HepG2 (cell line): ENCODE results near the gene RNU6-8. TPM values are rescaled to one million over a fixed set of nuclear protein-coding genes. Genes with fewer than 3 reads are reported as not detected.

Source experiments
- ARID4A ChIP-seq: sonication (generic); formaldehyde crosslinking; IDR thresholded peaks from 2 replicates; pipeline ENCODE4 v1.5.0; 2020; ENCODE audit warnings: mild to moderate bottlenecking, missing genetic modification reagents, borderline replicate concordance
- HOXA7 ChIP-seq: sonication (generic); formaldehyde crosslinking; IDR thresholded peaks from 2 replicates; pipeline ENCODE4 v1.8.1; 2022; ENCODE audit warnings: mild to moderate bottlenecking, missing genetic modification reagents, moderate library complexity
- HOXA9 ChIP-seq: sonication (generic); formaldehyde crosslinking; IDR thresholded peaks from 2 replicates; pipeline ENCODE4 v1.8.1; 2022; ENCODE audit warnings: missing genetic modification reagents, mild to moderate bottlenecking, moderate library complexity, borderline replicate concordance
- KDM2A ChIP-seq: sonication (generic); formaldehyde crosslinking; IDR thresholded peaks from 2 replicates; pipeline ENCODE4 v1.4.0; 2020; ENCODE audit warnings: low read depth, missing genetic modification reagents, borderline replicate concordance
- MTA3 ChIP-seq: sonication (generic); formaldehyde crosslinking; IDR thresholded peaks from 2 replicates; pipeline ENCODE4 v1.4.0; 2020; ENCODE audit warnings: missing genetic modification reagents
- NONO ChIP-seq, 2 experiments: fragments of 450-650 bp in 1 of 2; sonication (generic) in 1 of 2; formaldehyde crosslinking in 1 of 2; IDR thresholded peaks in 1 of 2; conservative IDR thresholded peaks in 1 of 2; 2 replicates each; pipeline versions ENCODE4 v1.6.1 to v1.8.0; 2017 to 2022; ENCODE audit warnings: mild to moderate bottlenecking in 1 of 2, missing genetic modification reagents in 1 of 2, moderate library complexity in 1 of 2
- SNAPC5 ChIP-seq: sonication (generic); formaldehyde crosslinking; IDR thresholded peaks from 2 replicates; pipeline ENCODE4 v1.8.1; 2023; ENCODE audit warnings: mild to moderate bottlenecking, missing genetic modification reagents, borderline replicate concordance
- SSRP1 ChIP-seq: IDR thresholded peaks from 2 replicates; pipeline ENCODE4 v1.6.1; 2016; ENCODE audit warnings: control low read depth
- STAT5B ChIP-seq: sonication (generic); formaldehyde crosslinking; IDR thresholded peaks from 2 replicates; pipeline ENCODE4 v1.4.0; 2020; ENCODE audit warnings: missing genetic modification reagents
- U2AF1 ChIP-seq: fragments of 200-400 bp; formaldehyde crosslinking; optimal IDR thresholded peaks from 2 replicates; pipeline ENCODE3; 2017; ENCODE audit warnings: mild to moderate bottlenecking, low read depth, low read length
- ZBTB43 ChIP-seq: sonication (generic); formaldehyde crosslinking; conservative IDR thresholded peaks from 2 replicates; pipeline ENCODE4 v1.4.0; 2020; ENCODE audit warnings: missing genetic modification reagents
- ZBTB49 ChIP-seq: sonication (generic); formaldehyde crosslinking; IDR thresholded peaks from 2 replicates; pipeline ENCODE4 v1.4.0; 2020; ENCODE audit warnings: missing genetic modification reagents, borderline replicate concordance
- ZNF282 ChIP-seq: fragments of 450-650 bp; IDR thresholded peaks from 2 replicates; pipeline ENCODE4 v1.6.1; 2018; ENCODE audit not compliant: partially characterized antibody
- ZNF331 ChIP-seq: sonication (generic); formaldehyde crosslinking; IDR thresholded peaks from 2 replicates; pipeline ENCODE4 v1.4.0; 2020; ENCODE audit warnings: missing genetic modification reagents
- polyA plus RNA-seq, 8 experiments: library from polyadenylated mRNA; depleted of rRNA in 3 of 8; stranded (reverse) in 7 of 8; unstranded in 1 of 8; fragments of >200 nt; fragmentation: Illumina TruSeq in 4 of 8; extraction: Trizol in 4 of 8; gene quantifications; 2 replicates each; pipeline versions ENCODE4 v1.2.1 to v1.2.3, GENCODE V29; 2011 to 2016; ENCODE audit warnings: low read depth in 4 of 8, missing spikeins in 1 of 8, mixed read lengths in 1 of 8; ENCODE audit not compliant: insufficient read depth in 1 of 8
- total RNA-seq, 5 experiments: library from RNA; depleted of rRNA; stranded (reverse); fragments of >200 nt; fragmentation: Illumina TruSeq; extraction: Trizol; gene quantifications; 2 replicates each; pipeline ENCODE4 v1.2.3, GENCODE V29; 2016; ENCODE audit warnings: low read depth in 1 of 5
- TF ChIP-seq, protein P1 (sequence below): sonication (generic); formaldehyde crosslinking; IDR thresholded peaks from 2 replicates; pipeline ENCODE4 v1.4.0; 2020; ENCODE audit warnings: missing genetic modification reagents
- TF ChIP-seq, protein P2 (sequence below): sonication (generic); formaldehyde crosslinking; IDR thresholded peaks from 2 replicates; pipeline ENCODE4 v1.4.0; 2020; ENCODE audit warnings: missing genetic modification reagents; ENCODE audit errors: not compliant biosample characterization
- TF ChIP-seq, protein P3 (sequence below): IDR thresholded peaks from 2 replicates; pipeline ENCODE4 v1.6.1; 2016; ENCODE audit warnings: missing genetic modification reagents, missing compliant biosample characterization

Gene RNU6-8
- total and polyA plus RNA-seq, 2 of the 13 experiments (the other 11 are each of a cell fraction or from before 2014, with no cell fraction given) = under 0.01 TPM; not detected in 1

DNA sequence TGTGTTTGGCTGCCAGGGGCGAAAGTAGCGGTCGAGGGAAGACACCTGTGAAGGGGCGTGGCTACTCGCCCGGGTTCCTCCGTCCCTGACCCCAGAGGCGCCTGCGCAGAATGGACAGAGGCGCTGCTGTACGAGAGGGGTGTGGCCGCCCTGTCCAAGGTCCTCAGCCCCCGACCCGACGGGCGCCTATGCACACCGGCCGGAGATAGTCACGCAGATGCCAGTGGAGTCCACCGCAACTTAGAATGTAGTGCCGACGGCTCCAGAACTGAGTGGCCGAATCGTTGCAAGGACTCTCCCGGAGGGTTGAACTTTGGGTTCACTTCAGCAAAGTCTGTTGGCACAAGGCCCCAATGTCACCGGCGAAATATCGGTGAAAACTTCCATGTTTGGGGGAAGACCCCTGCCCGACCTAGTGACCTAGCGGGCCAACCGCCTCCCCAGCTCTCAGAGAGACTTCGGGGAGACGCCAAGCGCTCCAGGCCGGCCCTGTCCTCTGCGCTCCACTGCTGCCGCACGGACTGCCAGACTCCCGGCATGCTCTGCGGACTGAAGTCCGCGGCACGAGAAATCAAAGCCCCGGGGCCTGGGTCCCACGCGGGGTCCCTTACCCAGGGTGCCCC lies 1.8 kb downstream of the RNU6-8 start (continued):
- TF ChIP-seq, protein P1, sequence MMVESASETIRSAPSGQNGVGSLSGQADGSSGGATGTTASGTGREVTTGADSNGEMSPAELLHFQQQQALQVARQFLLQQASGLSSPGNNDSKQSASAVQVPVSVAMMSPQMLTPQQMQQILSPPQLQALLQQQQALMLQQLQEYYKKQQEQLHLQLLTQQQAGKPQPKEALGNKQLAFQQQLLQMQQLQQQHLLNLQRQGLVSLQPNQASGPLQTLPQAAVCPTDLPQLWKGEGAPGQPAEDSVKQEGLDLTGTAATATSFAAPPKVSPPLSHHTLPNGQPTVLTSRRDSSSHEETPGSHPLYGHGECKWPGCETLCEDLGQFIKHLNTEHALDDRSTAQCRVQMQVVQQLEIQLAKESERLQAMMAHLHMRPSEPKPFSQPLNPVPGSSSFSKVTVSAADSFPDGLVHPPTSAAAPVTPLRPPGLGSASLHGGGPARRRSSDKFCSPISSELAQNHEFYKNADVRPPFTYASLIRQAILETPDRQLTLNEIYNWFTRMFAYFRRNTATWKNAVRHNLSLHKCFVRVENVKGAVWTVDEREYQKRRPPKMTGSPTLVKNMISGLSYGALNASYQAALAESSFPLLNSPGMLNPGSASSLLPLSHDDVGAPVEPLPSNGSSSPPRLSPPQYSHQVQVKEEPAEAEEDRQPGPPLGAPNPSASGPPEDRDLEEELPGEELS (CRISPR knock-in tag) = no peak; the same call in none of the 2 replicates
- peak; percentile 94; the same call in 1 of the 2 replicates for TF ChIP-seq ZBTB49
- no peak for TF ChIP-seq ZNF282
- TF ChIP-seq KDM2A (CRISPR knock-in tag) = peak; percentile 98
- TF ChIP-seq STAT5B (CRISPR knock-in tag) = peak; percentile 68; the same call in 1 of the 2 replicates
- no peak for TF ChIP-seq MTA3
- peak; percentile 90 for TF ChIP-seq HOXA9 (CRISPR knock-in tag)
- peak; percentile 91 for TF ChIP-seq ZBTB43
- peak; percentile 91 for TF ChIP-seq U2AF1
- no peak for TF ChIP-seq SNAPC5 (CRISPR knock-in tag)
- TF ChIP-seq SSRP1 = peak; percentile 91; the same call in 1 of the 2 replicates
- TF ChIP-seq, protein P2, sequence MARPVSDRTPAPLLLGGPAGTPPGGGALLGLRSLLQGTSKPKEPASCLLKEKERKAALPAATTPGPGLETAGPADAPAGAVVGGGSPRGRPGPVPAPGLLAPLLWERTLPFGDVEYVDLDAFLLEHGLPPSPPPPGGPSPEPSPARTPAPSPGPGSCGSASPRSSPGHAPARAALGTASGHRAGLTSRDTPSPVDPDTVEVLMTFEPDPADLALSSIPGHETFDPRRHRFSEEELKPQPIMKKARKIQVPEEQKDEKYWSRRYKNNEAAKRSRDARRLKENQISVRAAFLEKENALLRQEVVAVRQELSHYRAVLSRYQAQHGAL (CRISPR knock-in tag) = peak; percentile 97
- peak; percentile 89 for TF ChIP-seq HOXA7
- no peak for TF ChIP-seq NONO (IDR thresholded peaks at IDR 0.05)
- peak; percentile 97 for TF ChIP-seq NONO (CRISPR knock-in tag; conservative IDR thresholded peaks at IDR 0.05)
- TF ChIP-seq, protein P3, sequence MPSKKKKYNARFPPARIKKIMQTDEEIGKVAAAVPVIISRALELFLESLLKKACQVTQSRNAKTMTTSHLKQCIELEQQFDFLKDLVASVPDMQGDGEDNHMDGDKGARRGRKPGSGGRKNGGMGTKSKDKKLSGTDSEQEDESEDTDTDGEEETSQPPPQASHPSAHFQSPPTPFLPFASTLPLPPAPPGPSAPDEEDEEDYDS = peak; percentile 91
- peak; percentile 70 for TF ChIP-seq ZNF331 (CRISPR knock-in tag)
- TF ChIP-seq ARID4A (CRISPR knock-in tag) = peak; percentile 93
